Astrocyte of the spinal cord (primary cell): ENCODE measurements around the gene ZBTB48.
A peak's percentile ranks its signal among the peaks of the same experiment; 100 is the strongest.
"Not testable (repeated sequence)": the region's sequence is repeated elsewhere in the genome, so short reads cannot be mapped to it uniquely, and the experiment has no call there.

Experiments
- DNase-seq: peaks from one replicate; pipeline ENCODE4 v3.0.0; 2011; ENCODE audit warnings: low read depth, low spot score
- H3K4me3 ChIP-seq: 2 replicates; pipeline ENCODE4 v1.5.1; 2011; ENCODE audit warnings: low read depth, mild to moderate bottlenecking, low read length, moderate library complexity
- CTCF ChIP-seq: IDR thresholded peaks from 2 replicates; pipeline ENCODE4 v1.5.1; 2012; ENCODE audit warnings: low read depth, mild to moderate bottlenecking, low read length, inconsistent platforms
- in situ Hi-C: cut with HindIII; loops from 2 replicates; pipeline ENCODE4 v1.10.0; 2017; ENCODE audit warnings: low sequenced_read_pairs

ZBTB48 gene

DNA sequence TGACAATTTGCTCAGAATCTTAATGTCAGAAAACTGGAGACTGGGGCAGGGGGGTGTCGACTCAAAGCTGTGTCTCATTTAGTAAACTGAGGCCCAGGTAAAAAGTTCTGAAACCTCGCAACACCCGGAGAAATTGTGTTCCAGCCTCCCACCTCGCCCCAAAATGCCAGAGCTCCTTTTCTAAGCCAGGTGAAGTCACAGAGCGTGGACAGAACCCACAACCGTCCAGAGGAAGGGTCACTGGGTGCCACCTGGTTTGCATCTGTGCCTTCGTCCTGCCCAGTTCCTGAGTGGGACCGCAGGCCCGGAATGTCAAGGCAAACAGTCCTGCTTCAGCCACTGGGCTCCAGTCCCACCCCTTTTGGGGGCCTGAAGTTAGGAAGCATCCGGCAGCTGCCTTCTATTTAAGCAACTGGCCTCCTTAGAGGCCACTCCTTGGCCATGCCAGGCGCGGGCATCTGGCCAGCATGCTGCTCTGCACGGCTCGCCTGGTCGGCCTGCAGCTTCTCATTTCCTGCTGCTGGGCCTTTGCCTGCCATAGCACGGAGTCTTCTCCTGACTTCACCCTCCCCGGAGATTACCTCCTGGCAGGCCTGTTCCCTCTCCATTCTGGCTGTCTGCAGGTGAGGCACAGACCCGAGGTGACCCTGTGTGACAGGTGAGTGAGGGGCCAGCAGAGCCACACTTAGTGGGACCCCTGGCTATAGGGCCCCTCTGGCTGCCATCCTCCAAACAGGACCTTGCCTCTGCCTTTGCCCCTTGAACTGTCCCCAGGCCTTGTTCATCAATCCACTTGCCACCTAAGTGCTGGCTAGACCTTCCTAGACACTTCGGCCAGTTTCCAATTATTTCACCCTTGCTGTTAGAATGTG lies 24.7 kb upstream of the ZBTB48 start, which contains the start of gene TAS1R1:
Gene TAS1R1 (plus strand): TSS at position 401 of the 872 bp plus-strand sequence. CDS start 67 bp downstream, at position 468.
- TF ChIP-seq CTCF, result no peak
- DNase-seq, result no peak
- peak within 1 kb of the TSS; percentile 94 for H3K4me3 ChIP-seq
- in situ Hi-C loops, result no loop called here

- no peak overlapping the region for H3K4me3 ChIP-seq
- no peak for DNase-seq
- no peak for TF ChIP-seq CTCF
- in situ Hi-C loops, result no loop called here
These were observed 22.2 kb upstream of the ZBTB48 start for GRCh38 chr1:6557597-6557996.

- H3K4me3 ChIP-seq, DNase-seq, in situ Hi-C loops: not testable (repeated sequence)
These were observed 20.6 kb upstream of the ZBTB48 start for GRCh38 chr1:6559161-6559560.

DNA sequence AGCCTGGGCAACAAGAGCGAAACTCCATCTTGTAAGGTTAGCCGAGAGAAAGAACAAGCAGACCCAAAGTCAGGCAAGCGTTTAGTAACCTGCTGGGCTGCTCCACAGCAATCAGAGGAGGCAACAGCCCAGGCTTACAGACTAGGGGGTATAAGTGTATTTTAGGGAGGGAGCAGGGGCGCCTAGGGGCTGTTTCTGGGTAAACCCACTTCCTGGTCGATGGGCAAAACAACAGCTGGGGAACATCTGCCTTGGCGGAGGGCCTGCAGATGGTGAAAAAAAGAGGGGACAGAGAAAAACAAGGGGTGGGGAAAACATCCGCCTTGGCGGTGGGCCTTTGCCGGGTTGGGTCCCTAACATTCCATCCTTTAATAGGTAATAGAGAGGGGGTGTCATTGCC lies 19.5 kb upstream of the ZBTB48 start:
- DNase-seq, result no peak
- in situ Hi-C loops, result no loop called here
- H3K4me3 ChIP-seq, result no peak overlapping the region
- no peak for TF ChIP-seq CTCF

GRCh38 chr1:6569033-6569432 lies 10.8 kb upstream of the ZBTB48 start:
- no peak for DNase-seq
- TF ChIP-seq CTCF, result no peak
- no peak overlapping the region for H3K4me3 ChIP-seq
- in situ Hi-C loops, result no loop called here

- no peak for DNase-seq
- in situ Hi-C loops, result no loop called here
- no peak overlapping the region for H3K4me3 ChIP-seq
- TF ChIP-seq CTCF, result no peak
These were observed 9.7 kb upstream of the ZBTB48 start for GRCh38 chr1:6570100-6570499.

DNA sequence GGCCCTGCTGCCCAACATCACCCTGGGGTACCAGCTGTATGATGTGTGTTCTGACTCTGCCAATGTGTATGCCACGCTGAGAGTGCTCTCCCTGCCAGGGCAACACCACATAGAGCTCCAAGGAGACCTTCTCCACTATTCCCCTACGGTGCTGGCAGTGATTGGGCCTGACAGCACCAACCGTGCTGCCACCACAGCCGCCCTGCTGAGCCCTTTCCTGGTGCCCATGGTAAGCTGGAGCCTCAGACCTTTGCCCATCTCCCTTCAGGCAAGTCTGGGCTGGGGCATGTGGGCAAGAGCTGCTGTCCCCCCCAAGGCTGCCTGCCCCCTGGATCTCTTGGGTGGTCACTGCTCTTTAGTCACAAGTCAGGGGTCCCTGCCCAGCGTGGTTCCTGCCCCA lies 8.8 kb upstream of the ZBTB48 start:
- in situ Hi-C loops, result no loop called here
- no peak overlapping the region for H3K4me3 ChIP-seq
- no peak for DNase-seq
- no peak for TF ChIP-seq CTCF
